ENCODE measurements around the gene NSG1.

NSG1 gene

GRCh38 chr4:4395371-4395770 lies 8.5 kb downstream of the NSG1 start:
- DNase-seq (ENCODE audit: insufficient read length, low spot score) (no peak), FAIRE-seq (no peak)

- FAIRE-seq, result peak; percentile 73
- DNase-seq (ENCODE audit: insufficient read length, low spot score), result peak; percentile 50
Observed at GRCh38 chr4:4395849-4396627, 9.1 kb downstream of the NSG1 start.

- DNase-seq (ENCODE audit: insufficient read length, low spot score) (no peak), FAIRE-seq (no peak)
Observed at GRCh38 chr4:4396628-4397440, 9.9 kb downstream of the NSG1 start.

GRCh38 chr4:4397441-4397819 lies 10.5 kb downstream of the NSG1 start:
- DNase-seq (ENCODE audit: insufficient read length, low spot score) (no peak), FAIRE-seq (no peak)

GRCh38 chr4:4398430-4398829 lies 11.5 kb downstream of the NSG1 start:
- no peak for DNase-seq (ENCODE audit: insufficient read length, low spot score)
- no peak for FAIRE-seq

GRCh38 chr4:4401036-4401435 lies 14.1 kb downstream of the NSG1 start:
- no peak for DNase-seq (ENCODE audit: insufficient read length, low spot score)
- no peak for FAIRE-seq

- DNase-seq (ENCODE audit: insufficient read length, low spot score) (no peak), FAIRE-seq (no peak)
Observed at GRCh38 chr4:4402966-4403365, 16.1 kb downstream of the NSG1 start.

GRCh38 chr4:4405358-4405962 lies 18.6 kb downstream of the NSG1 start:
- DNase-seq (ENCODE audit: insufficient read length, low spot score) (no peak), FAIRE-seq (no peak)

- DNase-seq (ENCODE audit: insufficient read length, low spot score) (no peak), FAIRE-seq (no peak)
Observed at GRCh38 chr4:4406455-4407298, 19.8 kb downstream of the NSG1 start.

GRCh38 chr4:4407299-4408131 lies 20.6 kb downstream of the NSG1 start:
- DNase-seq (ENCODE audit: insufficient read length, low spot score) (no peak), FAIRE-seq (no peak)

- FAIRE-seq, result no peak
- no peak for DNase-seq (ENCODE audit: insufficient read length, low spot score)
Observed at GRCh38 chr4:4408132-4408523, 21.2 kb downstream of the NSG1 start.

GRCh38 chr4:4408576-4409335 lies 21.9 kb downstream of the NSG1 start:
- DNase-seq (ENCODE audit: insufficient read length, low spot score) (no peak), FAIRE-seq (no peak)

GRCh38 chr4:4409416-4410115 lies 22.7 kb downstream of the NSG1 start:
- DNase-seq (ENCODE audit: insufficient read length, low spot score), result no peak
- FAIRE-seq, result no peak

- DNase-seq (ENCODE audit: insufficient read length, low spot score) (no peak), FAIRE-seq (no peak)
Observed at GRCh38 chr4:4410271-4410670, 23.4 kb downstream of the NSG1 start.

GRCh38 chr4:4411906-4412305 lies 25.0 kb downstream of the NSG1 start:
- DNase-seq (ENCODE audit: insufficient read length, low spot score) (no peak), FAIRE-seq (no peak)

- FAIRE-seq, result no peak
Observed at GRCh38 chr4:4412641-4413372, 25.9 kb downstream of the NSG1 start.

GRCh38 chr4:4413373-4413725 lies 26.4 kb downstream of the NSG1 start:
- no peak for FAIRE-seq
- DNase-seq (ENCODE audit: insufficient read length, low spot score), result no peak

More at GRCh38 chr4:4412641-4413372, 25.9 kb downstream of the NSG1 start:
- no peak for DNase-seq (ENCODE audit: insufficient read length, low spot score)

- FAIRE-seq, result no peak
- no peak for DNase-seq (ENCODE audit: insufficient read length, low spot score)
Observed at GRCh38 chr4:4413806-4414205, 26.9 kb downstream of the NSG1 start.
